K562 (cell line): ENCODE data around the gene LRRC8C.

Source experiments
- CTCF ChIP-seq, 3 experiments: IDR thresholded peaks in 2 of 3; conservative IDR thresholded peaks in 1 of 3; 2 replicates each; pipeline ENCODE4 v1.5.1; 2011 to 2012; ENCODE audit warnings: low read length in 3 of 3, mild to moderate bottlenecking in 3 of 3, control low read depth in 2 of 3, improper control_type of control experiment in 1 of 3, inconsistent platforms in 1 of 3, low read depth in 1 of 3, mixed read lengths in 1 of 3, moderate library complexity in 1 of 3; ENCODE audit not compliant: insufficient read depth in 2 of 3
- HMG20A ChIP-seq: fragments of 450-650 bp; formaldehyde crosslinking; conservative IDR thresholded peaks from 2 replicates; pipeline ENCODE4 v1.4.0; 2020; ENCODE audit warnings: mild to moderate bottlenecking, mixed read lengths
- IRF9 ChIP-seq: fragments of 450-650 bp; IDR thresholded peaks from 2 replicates; pipeline ENCODE4 v1.6.1; 2016; ENCODE audit warnings: missing biosample characterization, missing genetic modification characterization
- JUN ChIP-seq, 2 experiments: sonication (generic) in 1 of 2; formaldehyde crosslinking in 1 of 2; IDR thresholded peaks; 2 replicates each; pipeline versions ENCODE4 v1.6.1 to v1.8.0; 2012 to 2022; ENCODE audit warnings: borderline replicate concordance in 2 of 2, mild to moderate bottlenecking in 2 of 2, improper control_type of control experiment in 1 of 2, low read depth in 1 of 2, low read length in 1 of 2, missing genetic modification reagents in 1 of 2
- ZBED1 ChIP-seq: IDR thresholded peaks from 2 replicates; pipeline ENCODE4 v1.6.1; 2014
- TF ChIP-seq, protein P1 (sequence below): sonication (generic); formaldehyde crosslinking; IDR thresholded peaks from 2 replicates; pipeline ENCODE4 v1.8.0; 2022; ENCODE audit warnings: mild to moderate bottlenecking, missing genetic modification reagents, borderline replicate concordance

- TF ChIP-seq, protein P1, sequence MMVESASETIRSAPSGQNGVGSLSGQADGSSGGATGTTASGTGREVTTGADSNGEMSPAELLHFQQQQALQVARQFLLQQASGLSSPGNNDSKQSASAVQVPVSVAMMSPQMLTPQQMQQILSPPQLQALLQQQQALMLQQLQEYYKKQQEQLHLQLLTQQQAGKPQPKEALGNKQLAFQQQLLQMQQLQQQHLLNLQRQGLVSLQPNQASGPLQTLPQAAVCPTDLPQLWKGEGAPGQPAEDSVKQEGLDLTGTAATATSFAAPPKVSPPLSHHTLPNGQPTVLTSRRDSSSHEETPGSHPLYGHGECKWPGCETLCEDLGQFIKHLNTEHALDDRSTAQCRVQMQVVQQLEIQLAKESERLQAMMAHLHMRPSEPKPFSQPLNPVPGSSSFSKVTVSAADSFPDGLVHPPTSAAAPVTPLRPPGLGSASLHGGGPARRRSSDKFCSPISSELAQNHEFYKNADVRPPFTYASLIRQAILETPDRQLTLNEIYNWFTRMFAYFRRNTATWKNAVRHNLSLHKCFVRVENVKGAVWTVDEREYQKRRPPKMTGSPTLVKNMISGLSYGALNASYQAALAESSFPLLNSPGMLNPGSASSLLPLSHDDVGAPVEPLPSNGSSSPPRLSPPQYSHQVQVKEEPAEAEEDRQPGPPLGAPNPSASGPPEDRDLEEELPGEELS, result no peak
- TF ChIP-seq ZBED1, result no peak
- no peak for TF ChIP-seq IRF9 (tag)
- TF ChIP-seq JUN (IDR thresholded peaks at IDR 0.05; ENCODE audit: borderline replicate concordance, low read depth, low read length), result no peak
- no peak for TF ChIP-seq JUN (CRISPR knock-in tag; IDR thresholded peaks at IDR 0.05; ENCODE audit: borderline replicate concordance)
- TF ChIP-seq HMG20A (CRISPR knock-in tag), result no peak
- TF ChIP-seq CTCF (IDR thresholded peaks at IDR 0.05 in 2 of 3, conservative IDR thresholded peaks at IDR 0.05 in 1 of 3; ENCODE audit: insufficient read depth in 2 of 3, low read depth in 1 of 3, low read length in 3 of 3), result no peak
Measured at GRCh38 chr1:89629146-89629545, 3.8 kb upstream of the LRRC8C start.
